ENCODE data around the gene PDE1C. TPM values are rescaled to one million over a fixed set of nuclear protein-coding genes. Genes with fewer than 3 reads are reported as not detected.

Gene PDE1C
- total RNA-seq, 2 experiments from 2014 or later, result not detected

DNA sequence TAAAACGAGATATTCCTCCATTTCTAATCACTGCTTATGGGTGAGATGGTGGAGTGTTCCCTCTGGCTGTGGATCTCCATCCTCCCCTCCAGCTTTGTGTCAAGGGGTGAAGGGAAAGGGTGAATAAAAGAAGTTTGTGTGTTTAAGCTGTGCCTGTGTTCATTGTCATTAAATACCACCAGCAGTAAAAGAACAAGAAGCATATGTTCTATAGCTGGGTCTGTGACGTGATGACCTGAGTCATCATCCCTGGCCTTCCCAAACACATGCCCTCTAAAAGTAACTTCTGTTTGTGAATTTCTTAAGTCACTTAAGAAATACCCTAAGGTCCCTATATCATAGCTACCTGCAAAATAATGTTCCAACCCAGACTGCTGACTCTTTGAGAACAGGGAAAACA lies 278.3 kb downstream of the PDE1C start:
- Histone ChIP-seq H2AFZ (ENCODE audit: low read length) (no peak overlapping the region), H3K79me2 (ENCODE audit: insufficient read depth, low read depth, low read length) (no peaks in the 10 kb centered on the region), H3K4me1 (ENCODE audit: insufficient read depth, low read length, poor library complexity, severe bottlenecking) (no peaks in the 10 kb centered on the region), H3K27ac (ENCODE audit: low read depth, low read length, poor library complexity, severe bottlenecking) (no peak overlapping the region), H3K4me2 (ENCODE audit: low read length) (no peak overlapping the region), H3K9me2 (ENCODE audit: insufficient read depth, low read length) (no peaks in the 10 kb centered on the region), H4K20me1 (ENCODE audit: insufficient read depth, low read length) (no peaks in the 10 kb centered on the region), H3K36me3 (ENCODE audit: insufficient read depth, low read length) (no peaks in the 10 kb centered on the region), H3K4me3 (ENCODE audit: low read depth, low read length, poor library complexity, severe bottlenecking) (no peak overlapping the region), H3K9me3 (ENCODE audit: low read length) (no peaks in the 10 kb centered on the region)
- TF ChIP-seq, protein P1, sequence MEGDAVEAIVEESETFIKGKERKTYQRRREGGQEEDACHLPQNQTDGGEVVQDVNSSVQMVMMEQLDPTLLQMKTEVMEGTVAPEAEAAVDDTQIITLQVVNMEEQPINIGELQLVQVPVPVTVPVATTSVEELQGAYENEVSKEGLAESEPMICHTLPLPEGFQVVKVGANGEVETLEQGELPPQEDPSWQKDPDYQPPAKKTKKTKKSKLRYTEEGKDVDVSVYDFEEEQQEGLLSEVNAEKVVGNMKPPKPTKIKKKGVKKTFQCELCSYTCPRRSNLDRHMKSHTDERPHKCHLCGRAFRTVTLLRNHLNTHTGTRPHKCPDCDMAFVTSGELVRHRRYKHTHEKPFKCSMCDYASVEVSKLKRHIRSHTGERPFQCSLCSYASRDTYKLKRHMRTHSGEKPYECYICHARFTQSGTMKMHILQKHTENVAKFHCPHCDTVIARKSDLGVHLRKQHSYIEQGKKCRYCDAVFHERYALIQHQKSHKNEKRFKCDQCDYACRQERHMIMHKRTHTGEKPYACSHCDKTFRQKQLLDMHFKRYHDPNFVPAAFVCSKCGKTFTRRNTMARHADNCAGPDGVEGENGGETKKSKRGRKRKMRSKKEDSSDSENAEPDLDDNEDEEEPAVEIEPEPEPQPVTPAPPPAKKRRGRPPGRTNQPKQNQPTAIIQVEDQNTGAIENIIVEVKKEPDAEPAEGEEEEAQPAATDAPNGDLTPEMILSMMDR (conservative IDR thresholded peaks at IDR 0.05; ENCODE audit: low read length), result no peak
- TF ChIP-seq EZH2phosphoT487 (IDR thresholded peaks at IDR 0.05; ENCODE audit: borderline replicate concordance, low read depth, low read length), result no peak
- ChIA-PET POLR2A (no interaction called here), CTCF (ENCODE audit: unreplicated experiment) (no interaction called here)
- no peak for DNase-seq (ENCODE audit: low spot score)
- intact Hi-C loops (cut with micrococcal nuclease; ENCODE audit: unreplicated experiment), result no loop called here
- BruUV-seq (replicated peaks), result no TSS peak

DNA sequence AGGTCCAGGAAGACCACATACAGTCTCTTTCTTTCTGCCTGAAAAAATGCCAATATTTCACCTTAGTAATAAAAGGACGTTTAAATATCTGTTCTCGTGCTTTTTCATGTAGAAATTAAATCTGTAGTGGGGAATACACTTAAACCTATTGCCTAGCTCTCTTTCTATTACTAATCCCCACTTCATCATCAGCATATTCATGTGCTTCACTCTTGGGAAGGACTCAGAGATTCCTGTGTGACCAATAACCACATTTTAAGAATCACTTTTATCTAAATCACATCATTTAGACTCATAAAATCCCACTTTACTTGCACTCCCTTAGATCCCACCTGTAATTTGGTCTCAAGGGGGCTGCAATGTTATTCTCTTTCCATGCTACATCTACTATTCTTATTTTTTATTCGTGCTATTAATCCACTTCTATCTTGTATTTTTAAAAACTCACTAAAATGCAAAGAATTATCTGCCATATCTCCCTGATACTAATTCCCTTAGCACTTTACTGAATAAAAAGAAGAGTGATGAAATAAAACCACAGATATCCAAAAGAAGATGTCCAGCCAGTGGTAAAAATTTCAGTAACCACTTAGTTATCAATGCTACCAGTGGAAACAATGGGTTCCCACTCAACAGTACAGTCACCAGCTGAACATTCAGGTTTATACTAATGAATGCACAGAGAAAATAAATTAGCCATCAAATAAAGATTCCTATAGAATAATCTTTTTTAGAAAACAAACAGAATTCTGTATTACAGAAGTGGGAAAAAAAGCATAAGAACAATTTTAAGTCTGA lies 281.1 kb downstream of the PDE1C start:
- BruUV-seq (replicated peaks), result no TSS peak
- Histone ChIP-seq H2AFZ (ENCODE audit: low read length) (no peak overlapping the region), H3K4me2 (ENCODE audit: low read length) (no peak overlapping the region), H3K9me2 (ENCODE audit: insufficient read depth, low read length) (no peaks in the 10 kb centered on the region), H3K79me2 (ENCODE audit: insufficient read depth, low read depth, low read length) (no peaks in the 10 kb centered on the region), H3K4me1 (ENCODE audit: insufficient read depth, low read length, poor library complexity, severe bottlenecking) (no peaks in the 10 kb centered on the region), H3K36me3 (ENCODE audit: insufficient read depth, low read length) (no peaks in the 10 kb centered on the region), H3K4me3 (ENCODE audit: low read depth, low read length, poor library complexity, severe bottlenecking) (no peak overlapping the region), H4K20me1 (ENCODE audit: insufficient read depth, low read length) (no peaks in the 10 kb centered on the region), H3K27ac (ENCODE audit: low read depth, low read length, poor library complexity, severe bottlenecking) (no peak overlapping the region), H3K9me3 (ENCODE audit: low read length) (no peaks in the 10 kb centered on the region)
- POLR2A ChIA-PET, result interaction anchor here (0.6 kb wide), 1 partner anchor 879 kb away, joined by 3 read pairs; no protein-coding TSS in a partner anchor
- intact Hi-C loops (cut with micrococcal nuclease; ENCODE audit: unreplicated experiment), result no loop called here
- TF ChIP-seq EZH2phosphoT487 (IDR thresholded peaks at IDR 0.05; ENCODE audit: borderline replicate concordance, low read depth, low read length), result no peak
- TF ChIP-seq, protein P1 (conservative IDR thresholded peaks at IDR 0.05; ENCODE audit: low read length), result no peak
- DNase-seq (ENCODE audit: low spot score), result no peak
- CTCF ChIA-PET (ENCODE audit: unreplicated experiment), result no interaction called here

DNA sequence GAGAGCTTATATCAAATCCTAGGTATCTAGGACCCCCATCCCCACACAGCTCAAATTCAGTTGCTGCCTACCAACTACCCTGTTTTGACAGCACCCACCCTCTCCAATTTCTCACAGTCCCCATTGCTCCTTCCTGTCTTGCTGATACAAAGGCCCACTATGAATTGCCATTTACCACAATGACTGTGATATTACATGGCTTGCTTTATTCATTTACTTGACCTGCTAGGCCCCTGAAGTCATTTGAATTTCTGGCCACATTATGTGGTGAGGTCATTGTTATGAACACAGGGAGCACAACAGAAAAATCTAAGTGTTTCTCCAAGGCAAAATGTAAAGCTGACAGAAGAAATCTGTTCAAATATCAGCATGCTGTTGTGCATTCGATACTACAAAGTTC lies 281.8 kb downstream of the PDE1C start:
- CTCF ChIA-PET (ENCODE audit: unreplicated experiment), result no interaction called here
- Histone ChIP-seq H3K27ac (ENCODE audit: low read depth, low read length, poor library complexity, severe bottlenecking) (no peak overlapping the region), H3K4me1 (ENCODE audit: insufficient read depth, low read length, poor library complexity, severe bottlenecking) (no peaks in the 10 kb centered on the region), H3K36me3 (ENCODE audit: insufficient read depth, low read length) (no peaks in the 10 kb centered on the region), H2AFZ (ENCODE audit: low read length) (no peak overlapping the region), H3K9me2 (ENCODE audit: insufficient read depth, low read length) (no peaks in the 10 kb centered on the region), H3K4me2 (ENCODE audit: low read length) (no peak overlapping the region), H3K4me3 (ENCODE audit: low read depth, low read length, poor library complexity, severe bottlenecking) (no peak overlapping the region), H3K9me3 (ENCODE audit: low read length) (no peaks in the 10 kb centered on the region), H4K20me1 (ENCODE audit: insufficient read depth, low read length) (no peaks in the 10 kb centered on the region), H3K79me2 (ENCODE audit: insufficient read depth, low read depth, low read length) (no peaks in the 10 kb centered on the region)
- no TSS peak for BruUV-seq (replicated peaks)
- intact Hi-C loops (cut with micrococcal nuclease; ENCODE audit: unreplicated experiment), result no loop called here
- no peak for DNase-seq (ENCODE audit: low spot score)
- POLR2A ChIA-PET, result interaction anchor here (0.6 to 1.0 kb wide), 2 partner anchors 32 to 879 kb away, joined by 3 read pairs; no protein-coding TSS in a partner anchor
- TF ChIP-seq EZH2phosphoT487 (IDR thresholded peaks at IDR 0.05; ENCODE audit: borderline replicate concordance, low read depth, low read length), result no peak
- TF ChIP-seq, protein P1 (conservative IDR thresholded peaks at IDR 0.05; ENCODE audit: low read length), result no peak
